ENCODE results near the gene SMAP1. TPM values are rescaled to one million over a fixed set of nuclear protein-coding genes. Genes with fewer than 3 reads are reported as not detected.
"Not testable (repeated sequence)": the region's sequence is repeated elsewhere in the genome, so short reads cannot be mapped to it uniquely, and the experiment has no call there.

SMAP1 gene
- total RNA-seq, 1 experiment from 2014 or later, result 36.1 TPM

- H3K4me3 ChIP-seq (ENCODE audit: low read depth, low read length), result no peak overlapping the region
- Mint-ChIP-seq H3K27me3 (ENCODE audit: insufficient read depth, unreplicated experiment) (no peaks in the 10 kb centered on the region), H3K9me3 (ENCODE audit: unreplicated experiment) (no peaks in the 10 kb centered on the region), H3K4me3 (ENCODE audit: unreplicated experiment) (no peak overlapping the region), H3K36me3 (ENCODE audit: insufficient read depth, unreplicated experiment) (peaks cover 10% of the 10 kb centered on the region), H3K4me1 (ENCODE audit: low read depth, unreplicated experiment) (no peaks in the 10 kb centered on the region), H3K27ac (ENCODE audit: unreplicated experiment) (no peak overlapping the region)
- no peaks in the 10 kb centered on the region for H3K9me3 ChIP-seq
- no peak for DNase-seq
- no peaks in the 10 kb centered on the region for H3K4me1 ChIP-seq
- TF ChIP-seq, protein P1, sequence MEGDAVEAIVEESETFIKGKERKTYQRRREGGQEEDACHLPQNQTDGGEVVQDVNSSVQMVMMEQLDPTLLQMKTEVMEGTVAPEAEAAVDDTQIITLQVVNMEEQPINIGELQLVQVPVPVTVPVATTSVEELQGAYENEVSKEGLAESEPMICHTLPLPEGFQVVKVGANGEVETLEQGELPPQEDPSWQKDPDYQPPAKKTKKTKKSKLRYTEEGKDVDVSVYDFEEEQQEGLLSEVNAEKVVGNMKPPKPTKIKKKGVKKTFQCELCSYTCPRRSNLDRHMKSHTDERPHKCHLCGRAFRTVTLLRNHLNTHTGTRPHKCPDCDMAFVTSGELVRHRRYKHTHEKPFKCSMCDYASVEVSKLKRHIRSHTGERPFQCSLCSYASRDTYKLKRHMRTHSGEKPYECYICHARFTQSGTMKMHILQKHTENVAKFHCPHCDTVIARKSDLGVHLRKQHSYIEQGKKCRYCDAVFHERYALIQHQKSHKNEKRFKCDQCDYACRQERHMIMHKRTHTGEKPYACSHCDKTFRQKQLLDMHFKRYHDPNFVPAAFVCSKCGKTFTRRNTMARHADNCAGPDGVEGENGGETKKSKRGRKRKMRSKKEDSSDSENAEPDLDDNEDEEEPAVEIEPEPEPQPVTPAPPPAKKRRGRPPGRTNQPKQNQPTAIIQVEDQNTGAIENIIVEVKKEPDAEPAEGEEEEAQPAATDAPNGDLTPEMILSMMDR (IDR thresholded peaks at IDR 0.05; ENCODE audit: insufficient read depth in 1 of 2, low read depth in 1 of 2, low read length in 1 of 2, severe bottlenecking in 1 of 2, unreplicated experiment in 1 of 2), result no peak
- no peaks in the 10 kb centered on the region for H3K27me3 ChIP-seq (replicated peaks; ENCODE audit: control insufficient read depth, insufficient read depth, low read length)
- ChIA-PET CTCF (no interaction called here), POLR2A (no interaction called here)
- intact Hi-C loops (cut with micrococcal nuclease; ENCODE audit: unreplicated experiment), result no loop called here
- H3K36me3 ChIP-seq (ENCODE audit: control insufficient read depth, insufficient read depth, low read length), result no peaks in the 10 kb centered on the region
- no TSS peak for BruUV-seq (replicated peaks)
Measured at GRCh38 chr6:70758883-70759282, 91.2 kb downstream of the SMAP1 start.

DNA sequence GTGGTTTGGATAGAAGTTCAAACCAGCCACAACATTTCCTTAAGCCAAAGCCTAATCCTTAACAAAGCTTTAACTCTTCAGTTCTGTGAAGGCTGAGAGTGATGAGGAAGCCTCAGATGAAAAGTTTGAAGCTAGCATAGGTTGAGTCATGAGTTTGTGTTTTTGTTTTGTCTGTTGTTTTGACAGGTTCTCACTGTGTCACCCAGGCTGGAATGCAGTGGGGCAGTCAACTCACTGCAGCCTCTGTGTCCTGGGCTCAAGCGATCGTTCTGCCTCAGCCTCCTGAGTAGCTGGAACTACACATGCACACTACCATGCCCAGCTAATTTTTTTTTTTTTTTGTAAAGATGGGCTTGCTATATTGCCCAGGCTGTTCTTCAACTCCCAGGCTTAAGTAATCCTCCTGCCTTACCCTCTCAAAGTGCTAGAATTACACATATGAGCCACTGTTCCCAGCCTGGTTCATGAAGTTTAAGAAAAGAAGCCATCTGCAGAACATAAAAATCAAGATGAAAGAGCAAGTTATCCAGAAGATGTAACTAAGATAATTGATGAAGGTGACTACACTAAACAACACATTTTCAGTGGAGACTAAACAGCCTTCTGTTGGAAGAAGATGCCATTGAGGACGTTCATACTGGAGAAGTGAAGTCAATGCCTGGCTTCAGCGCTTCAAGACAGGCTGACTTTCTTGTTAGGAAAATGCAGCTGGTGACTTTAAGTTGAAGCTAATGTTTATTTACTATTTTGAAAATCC, 96.2 kb downstream of the SMAP1 start:
- Histone ChIP-seq H3K4me3 (ENCODE audit: low read depth, low read length) (no peak overlapping the region), H3K27me3 (replicated peaks; ENCODE audit: control insufficient read depth, insufficient read depth, low read length) (no peaks in the 10 kb centered on the region), H3K9me3 (no peaks in the 10 kb centered on the region), H3K4me1 (no peaks in the 10 kb centered on the region), H3K36me3 (ENCODE audit: control insufficient read depth, insufficient read depth, low read length) (no peaks in the 10 kb centered on the region)
- H3K36me3 Mint-ChIP-seq (ENCODE audit: insufficient read depth, unreplicated experiment), result peaks cover 6% of the 10 kb centered on the region
- H3K4me3 Mint-ChIP-seq (ENCODE audit: unreplicated experiment), result no peak overlapping the region
- no peaks in the 10 kb centered on the region for H3K27me3 Mint-ChIP-seq (ENCODE audit: insufficient read depth, unreplicated experiment)
- intact Hi-C loops (cut with micrococcal nuclease; ENCODE audit: unreplicated experiment), result no loop called here
- no peaks in the 10 kb centered on the region for H3K4me1 Mint-ChIP-seq (ENCODE audit: low read depth, unreplicated experiment)
- ChIA-PET POLR2A (no interaction called here), CTCF (no interaction called here)
- no peaks in the 10 kb centered on the region for H3K9me3 Mint-ChIP-seq (ENCODE audit: unreplicated experiment)
- TF ChIP-seq, protein P1 (IDR thresholded peaks at IDR 0.05; ENCODE audit: insufficient read depth in 1 of 2, low read depth in 1 of 2, low read length in 1 of 2, severe bottlenecking in 1 of 2, unreplicated experiment in 1 of 2), result no peak
- no peak for DNase-seq
- no peak overlapping the region for H3K27ac Mint-ChIP-seq (ENCODE audit: unreplicated experiment)
- no TSS peak for BruUV-seq (replicated peaks)

GRCh38 chr6:70764706-70765105, 97.0 kb downstream of the SMAP1 start:
- Histone ChIP-seq H3K9me3 (no peaks in the 10 kb centered on the region), H3K4me1 (no peaks in the 10 kb centered on the region), H3K27me3 (replicated peaks; ENCODE audit: control insufficient read depth, insufficient read depth, low read length) (no peaks in the 10 kb centered on the region), H3K4me3 (ENCODE audit: low read depth, low read length) (no peak overlapping the region), H3K36me3 (ENCODE audit: control insufficient read depth, insufficient read depth, low read length) (no peaks in the 10 kb centered on the region)
- Mint-ChIP-seq H3K4me1 (ENCODE audit: low read depth, unreplicated experiment) (no peaks in the 10 kb centered on the region), H3K36me3 (ENCODE audit: insufficient read depth, unreplicated experiment) (peaks cover 6% of the 10 kb centered on the region), H3K27me3 (ENCODE audit: insufficient read depth, unreplicated experiment) (no peaks in the 10 kb centered on the region), H3K27ac (ENCODE audit: unreplicated experiment) (no peak overlapping the region), H3K4me3 (ENCODE audit: unreplicated experiment) (no peak overlapping the region), H3K9me3 (ENCODE audit: unreplicated experiment) (no peaks in the 10 kb centered on the region)
- ChIA-PET POLR2A (no interaction called here), CTCF (no interaction called here)
- intact Hi-C loops (cut with micrococcal nuclease; ENCODE audit: unreplicated experiment), result no loop called here
- no peak for DNase-seq
- BruUV-seq (replicated peaks), result no TSS peak
- TF ChIP-seq, protein P1 (IDR thresholded peaks at IDR 0.05; ENCODE audit: insufficient read depth in 1 of 2, low read depth in 1 of 2, low read length in 1 of 2, severe bottlenecking in 1 of 2, unreplicated experiment in 1 of 2), result no peak

DNA sequence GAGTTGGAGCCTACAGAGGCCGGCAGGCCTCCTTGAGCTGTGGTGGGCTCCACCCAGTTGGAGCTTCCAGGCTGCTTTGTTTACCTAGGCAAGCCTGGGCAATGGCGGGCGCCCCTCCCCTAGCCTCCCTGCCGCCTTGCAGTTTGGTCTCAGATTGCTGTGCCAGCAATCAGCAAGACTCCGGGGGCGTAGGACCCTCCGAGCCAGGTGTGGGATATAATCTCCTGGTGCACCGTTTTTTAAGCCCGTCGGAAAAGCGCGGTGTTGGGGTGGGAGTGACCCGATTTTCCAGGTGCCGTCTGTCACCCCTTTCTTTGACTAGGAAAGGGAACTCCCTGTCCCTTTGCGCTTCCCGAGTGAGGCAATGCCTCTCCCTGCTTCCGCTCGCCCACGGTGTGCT, 103.7 kb downstream of the SMAP1 start:
- H3K27me3 Mint-ChIP-seq (ENCODE audit: insufficient read depth, unreplicated experiment); H3K27ac Mint-ChIP-seq (ENCODE audit: unreplicated experiment); intact Hi-C loops (cut with micrococcal nuclease; ENCODE audit: unreplicated experiment); POLR2A ChIA-PET; H3K4me1 Mint-ChIP-seq (ENCODE audit: low read depth, unreplicated experiment); BruUV-seq (replicated peaks); H3K4me3 Mint-ChIP-seq (ENCODE audit: unreplicated experiment); H3K36me3 Mint-ChIP-seq (ENCODE audit: insufficient read depth, unreplicated experiment); H3K27me3 ChIP-seq (replicated peaks; ENCODE audit: control insufficient read depth, insufficient read depth, low read length); H3K4me3 ChIP-seq (ENCODE audit: low read depth, low read length); CTCF ChIA-PET; H3K4me1 ChIP-seq; H3K36me3 ChIP-seq (ENCODE audit: control insufficient read depth, insufficient read depth, low read length); H3K9me3 ChIP-seq; DNase-seq; H3K9me3 Mint-ChIP-seq (ENCODE audit: unreplicated experiment): not testable (repeated sequence)

Data from Caco-2 (cell line).